HG02588 (cell line): ENCODE results near the gene ATP1A4.

ENCODE experiments used
- ATAC-seq: cut with Tn5 transposase; IDR thresholded peaks from one replicate; pipeline ENCODE4 v1.9.1; 2021; ENCODE audit warnings: mild to moderate bottlenecking, moderate library complexity; ENCODE audit not compliant: unreplicated experiment

ATP1A4 gene

DNA sequence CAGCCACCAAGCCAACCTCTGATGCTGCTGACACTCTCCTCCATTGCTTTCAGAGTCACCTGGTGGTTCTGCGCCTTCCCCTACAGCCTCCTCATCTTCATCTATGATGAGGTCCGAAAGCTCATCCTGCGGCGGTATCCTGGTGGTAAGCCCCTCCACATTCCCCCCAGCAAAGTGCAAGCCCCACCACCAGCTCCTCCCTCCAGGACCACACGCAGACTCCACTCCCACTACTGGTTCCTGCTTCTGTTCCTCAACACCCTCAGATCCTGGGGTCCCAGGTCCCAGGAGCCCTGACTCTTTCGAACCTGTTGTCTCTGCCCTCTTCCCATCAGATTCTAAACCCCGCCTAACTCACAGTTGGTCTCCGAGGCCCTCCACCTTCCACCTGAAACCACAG lies 11.6 kb upstream of the ATP1A4 start:
- no peak for ATAC-seq

GRCh38 chr1:160143695-160144094 lies 7.7 kb upstream of the ATP1A4 start:
- no peak for ATAC-seq

DNA sequence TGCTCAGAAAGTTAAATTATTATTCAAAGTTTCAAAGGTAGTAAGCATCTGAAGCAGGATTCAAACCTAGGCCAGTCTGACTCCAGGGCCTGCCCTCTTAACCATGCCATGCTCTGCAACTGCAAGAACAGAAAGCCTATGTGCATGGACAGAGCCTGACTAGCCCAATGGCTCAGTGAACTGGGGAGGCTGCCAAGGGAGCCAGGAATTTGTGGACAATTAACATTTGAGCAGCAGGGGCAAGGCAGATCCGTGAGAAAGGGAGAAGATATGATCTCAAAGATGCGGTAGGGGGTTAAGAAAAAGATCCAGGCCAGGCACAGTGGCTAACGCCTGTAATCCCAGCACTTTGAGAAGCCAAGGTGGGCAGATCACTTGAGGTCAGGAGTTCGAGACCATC lies 6.5 kb upstream of the ATP1A4 start:
- no peak for ATAC-seq

- no peak for ATAC-seq
Observed at GRCh38 chr1:160146107-160146506, 5.3 kb upstream of the ATP1A4 start.

DNA sequence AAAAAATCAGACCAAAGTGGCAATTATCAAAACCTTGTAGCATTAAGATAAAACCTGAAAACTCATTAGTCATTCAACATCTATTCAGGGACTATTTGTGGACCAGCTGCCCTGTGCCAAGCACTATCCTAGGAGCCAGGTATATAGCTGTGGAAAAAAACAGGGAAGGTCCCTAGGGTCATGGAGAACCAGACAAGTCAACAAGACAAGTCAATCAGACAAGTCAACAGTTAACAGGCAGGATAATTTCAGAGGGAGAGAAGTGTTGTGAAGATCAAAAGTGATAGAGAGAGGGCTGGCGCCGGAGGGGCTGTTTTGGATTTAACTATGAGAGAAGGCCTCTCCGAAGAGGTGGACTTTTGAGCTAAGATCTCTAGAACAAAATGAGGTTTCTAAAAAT lies 3.3 kb upstream of the ATP1A4 start:
- no peak for ATAC-seq

- ATAC-seq: no peak
Observed at GRCh38 chr1:160149233-160149632, 2.2 kb upstream of the ATP1A4 start.

DNA sequence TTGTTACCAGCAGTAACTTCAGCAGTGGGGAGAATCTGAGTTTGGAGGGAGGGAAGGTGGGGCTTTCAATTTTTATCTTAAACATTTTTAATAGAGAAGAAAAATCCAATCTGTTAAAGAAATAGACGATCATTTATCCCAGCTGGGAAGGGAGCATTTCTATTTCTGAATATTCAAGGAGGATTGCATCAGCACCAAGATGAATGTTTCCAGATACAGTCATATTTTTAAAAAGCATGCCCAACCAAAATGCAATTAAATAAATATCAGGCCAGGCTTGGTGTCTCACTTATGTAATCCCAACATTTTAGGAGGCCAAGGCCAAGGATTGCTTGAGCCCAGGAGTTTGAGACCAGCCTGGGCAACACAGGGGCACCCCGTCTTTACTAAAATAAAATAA lies 1.7 kb upstream of the ATP1A4 start:
- ATAC-seq: no peak

DNA sequence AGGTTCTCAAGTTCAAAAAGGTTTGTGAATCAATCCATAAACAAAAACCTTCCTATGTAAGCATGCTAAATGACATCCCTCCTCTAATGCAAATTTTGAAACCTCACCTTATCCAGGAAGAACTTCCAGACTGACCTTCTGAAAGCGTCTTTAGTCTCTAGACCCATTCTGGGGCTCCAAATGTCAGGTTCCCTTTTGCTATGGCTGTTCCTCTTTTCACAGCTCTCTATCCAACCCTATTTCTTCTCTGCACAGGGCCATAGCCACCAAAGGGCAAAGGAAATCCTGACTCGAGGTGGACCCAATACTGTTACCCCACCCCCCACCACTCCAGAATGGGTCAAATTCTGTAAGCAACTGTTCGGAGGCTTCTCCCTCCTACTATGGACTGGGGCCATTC lies 3.4 kb downstream of the ATP1A4 start:
- ATAC-seq: no peak

- ATAC-seq: no peak
Observed at GRCh38 chr1:160156361-160156760, 5.0 kb downstream of the ATP1A4 start.

- ATAC-seq: no peak
Observed at GRCh38 chr1:160157174-160157573, 5.8 kb downstream of the ATP1A4 start.

DNA sequence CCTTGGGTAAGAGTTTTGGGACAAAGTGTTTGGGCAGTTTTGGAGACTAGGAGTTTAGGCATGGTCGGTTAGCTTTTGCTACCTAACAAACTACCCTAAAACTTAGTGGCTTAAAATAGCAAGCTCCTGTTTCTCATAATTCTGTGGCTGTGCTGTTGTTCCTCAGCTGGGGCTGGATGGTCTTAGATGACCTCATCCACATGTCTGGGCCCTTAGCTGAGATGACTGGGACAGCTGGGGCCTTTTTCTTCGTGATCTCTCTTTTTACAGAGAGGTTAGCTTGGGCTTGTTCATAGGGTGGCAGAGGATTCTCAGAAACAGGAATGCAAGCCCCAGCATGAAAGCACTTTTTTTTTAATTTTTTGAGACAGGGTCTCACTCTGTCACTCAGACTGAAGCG lies 6.6 kb downstream of the ATP1A4 start:
- no peak for ATAC-seq

DNA sequence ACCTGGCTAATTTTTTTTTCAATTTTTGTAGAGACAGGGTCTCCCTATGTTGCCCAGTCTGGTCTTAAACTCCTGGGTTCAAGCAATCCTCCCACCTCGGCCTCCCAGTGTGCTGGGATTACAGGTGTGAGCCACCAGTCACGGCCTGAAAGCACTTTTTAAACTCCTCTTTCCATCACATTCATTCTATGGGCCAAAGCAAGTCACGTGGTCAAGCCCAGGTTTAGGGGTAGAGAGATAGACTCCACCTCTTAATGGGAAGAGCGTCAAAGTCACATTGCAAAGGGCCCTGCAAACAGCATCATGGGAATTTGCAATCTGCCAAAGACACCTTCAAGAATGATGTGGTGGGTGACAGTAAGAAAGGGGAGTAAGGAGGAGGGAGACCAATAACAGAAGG lies 7.1 kb downstream of the ATP1A4 start:
- no peak for ATAC-seq

DNA sequence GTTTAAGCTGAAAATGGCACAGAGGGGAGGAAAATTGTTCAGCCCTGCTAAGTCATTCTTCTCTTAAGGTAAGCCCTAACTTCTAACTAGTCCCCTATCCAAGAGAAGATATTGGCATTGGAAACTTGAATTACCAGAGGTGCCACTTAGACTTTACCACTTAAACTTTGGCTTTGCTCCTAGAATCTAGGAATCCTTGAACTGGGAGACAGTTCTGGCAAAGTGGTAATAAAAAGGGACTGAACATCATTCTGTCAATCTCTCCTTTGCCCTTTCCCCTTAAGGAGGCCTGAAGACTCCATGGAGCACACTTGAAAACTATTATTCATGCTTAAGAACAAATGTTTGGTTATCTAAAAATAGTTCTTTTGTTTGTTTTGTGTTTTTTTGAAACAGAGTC lies 8.4 kb downstream of the ATP1A4 start:
- ATAC-seq: no peak

GRCh38 chr1:160161965-160162705 lies 10.7 kb downstream of the ATP1A4 start:
- no peak for ATAC-seq

DNA sequence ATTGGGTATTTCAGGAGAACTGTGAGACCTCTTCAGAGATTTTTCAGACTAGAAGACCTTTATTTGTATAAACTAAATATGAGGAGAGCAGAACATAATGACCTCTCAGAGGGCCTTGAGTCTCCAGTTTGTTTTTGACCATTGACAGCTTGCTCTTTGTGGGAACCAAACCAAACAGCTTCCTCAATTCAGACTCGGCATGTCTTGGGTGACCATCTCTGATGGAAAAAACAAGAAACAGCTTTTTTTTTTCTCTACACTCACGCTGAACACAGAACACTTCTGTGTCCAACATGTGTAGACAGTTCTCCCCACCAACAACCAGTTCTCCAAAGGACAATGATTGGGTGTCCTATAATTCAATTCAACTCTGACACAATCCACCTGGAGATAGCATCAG lies 11.5 kb downstream of the ATP1A4 start:
- ATAC-seq: no peak

- ATAC-seq: no peak
Observed at GRCh38 chr1:160163615-160164014, 12.2 kb downstream of the ATP1A4 start.

DNA sequence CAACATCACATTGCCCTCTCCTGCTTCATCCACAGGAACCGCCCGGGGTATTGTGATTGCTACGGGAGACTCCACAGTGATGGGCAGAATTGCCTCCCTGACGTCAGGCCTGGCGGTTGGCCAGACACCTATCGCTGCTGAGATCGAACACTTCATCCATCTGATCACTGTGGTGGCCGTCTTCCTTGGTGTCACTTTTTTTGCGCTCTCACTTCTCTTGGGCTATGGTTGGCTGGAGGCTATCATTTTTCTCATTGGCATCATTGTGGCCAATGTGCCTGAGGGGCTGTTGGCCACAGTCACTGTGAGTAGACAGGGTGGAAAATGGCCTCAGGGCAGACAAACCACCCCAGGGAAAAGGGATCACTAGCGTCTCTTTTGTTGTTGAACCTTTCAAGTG lies 12.7 kb downstream of the ATP1A4 start:
- no peak for ATAC-seq

- ATAC-seq: no peak
Observed at GRCh38 chr1:160166166-160166868, 14.9 kb downstream of the ATP1A4 start.

- ATAC-seq: no peak
Observed at GRCh38 chr1:160167056-160167455, 15.7 kb downstream of the ATP1A4 start.

GRCh38 chr1:160167580-160167979 lies 16.2 kb downstream of the ATP1A4 start:
- ATAC-seq: no peak

GRCh38 chr1:160168016-160168415 lies 16.6 kb downstream of the ATP1A4 start:
- ATAC-seq: no peak

DNA sequence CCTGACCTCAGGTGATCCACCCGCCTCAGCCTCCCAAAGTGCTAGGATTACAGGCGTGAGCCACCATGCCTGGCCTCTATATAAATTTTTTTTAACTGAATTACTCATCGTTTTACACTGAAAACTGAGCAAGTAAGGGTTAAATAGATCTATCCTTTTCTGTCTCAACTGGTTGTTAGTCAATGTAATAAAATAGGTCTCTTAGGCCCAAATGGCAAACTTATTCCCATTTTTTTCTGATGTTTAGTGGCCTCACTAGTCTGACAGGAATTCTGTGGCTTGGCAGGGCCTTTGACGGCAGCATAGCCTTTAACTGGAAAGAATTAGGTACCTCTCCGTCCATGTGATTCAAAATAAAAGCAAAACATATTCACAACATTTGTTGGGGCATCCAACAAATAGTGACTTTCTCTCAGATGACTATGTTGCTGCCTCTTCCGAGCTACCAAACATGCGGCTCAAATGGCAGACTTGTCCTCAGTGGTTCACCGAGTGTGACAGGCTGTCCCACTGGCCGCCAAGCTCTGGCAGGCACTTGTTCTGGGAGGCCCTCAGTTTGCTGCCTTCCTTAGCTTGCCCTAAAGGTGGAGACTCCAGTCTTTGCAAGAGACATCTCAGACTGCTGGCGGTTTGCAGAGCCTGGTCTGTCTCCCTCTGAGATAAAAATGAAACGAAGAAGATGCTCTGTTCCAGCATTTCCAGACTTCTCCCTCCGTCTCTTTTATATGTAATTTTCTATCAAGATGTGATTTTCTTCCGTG lies 17.4 kb downstream of the ATP1A4 start:
- no peak for ATAC-seq
